Measurements from ENCODE around the gene URB1.
"Not testable (repeated sequence)": the region's sequence is repeated elsewhere in the genome, so short reads cannot be mapped to it uniquely, and the experiment has no call there.

The URB1 gene

DNA sequence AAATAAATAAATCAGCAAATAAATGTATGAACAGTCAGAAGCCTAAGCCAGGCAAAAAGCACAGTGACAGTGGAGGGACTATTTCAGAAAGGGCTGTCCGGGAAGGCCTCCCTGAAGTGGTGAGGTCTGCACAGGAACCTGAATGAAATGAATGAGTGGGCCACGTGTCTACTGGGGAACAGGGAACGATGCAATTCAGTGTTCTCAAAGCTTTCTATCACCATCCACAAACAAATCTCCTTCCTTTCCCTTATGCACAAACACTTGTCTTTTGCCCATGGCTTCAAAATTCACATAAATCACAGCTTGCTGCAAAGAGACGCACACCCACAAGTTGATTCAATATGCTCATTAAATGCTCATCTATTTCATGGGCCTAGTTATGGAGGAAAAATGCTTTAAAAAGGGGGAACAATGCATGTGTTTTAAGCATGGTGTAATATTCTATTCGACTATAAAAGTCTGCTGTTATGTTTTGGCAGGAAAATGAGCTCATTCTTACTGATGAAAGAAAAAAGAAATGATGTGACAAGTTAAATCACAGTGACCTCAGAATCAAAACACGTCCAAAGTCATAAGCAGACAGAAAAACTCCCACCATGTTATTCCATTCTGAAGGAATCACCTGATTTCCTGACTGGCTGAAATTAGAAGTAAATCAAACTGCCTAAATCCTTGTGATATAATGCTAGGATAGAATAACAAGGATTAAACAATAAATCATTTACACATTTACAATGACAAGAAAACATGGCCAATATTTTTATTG is 21.6 kb downstream of the URB1 start:
- DNase-seq (ENCODE audit: low read depth in 2 of 2) = no peak

DNA sequence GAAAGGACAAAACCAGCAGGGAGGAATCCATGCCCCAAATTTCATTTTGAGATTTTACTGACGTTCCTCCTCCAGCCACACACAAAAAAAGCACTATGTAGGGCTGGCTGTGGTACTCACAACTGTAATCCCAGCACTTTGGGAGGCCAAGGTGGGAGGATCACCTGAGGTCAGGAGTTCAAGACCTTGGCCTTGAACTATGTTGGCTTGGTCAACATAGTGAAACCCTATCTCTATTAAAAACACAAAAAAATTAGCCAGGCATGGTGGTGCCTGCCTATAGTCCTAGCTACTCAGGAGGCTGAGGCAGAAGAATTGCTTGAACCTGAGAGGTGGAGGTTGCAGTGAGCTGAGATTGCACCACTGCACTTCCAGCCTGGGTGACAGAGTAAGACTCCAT is 23.9 kb downstream of the URB1 start:
- not testable (repeated sequence) for DNase-seq (ENCODE audit: low read depth in 2 of 2)

DNA sequence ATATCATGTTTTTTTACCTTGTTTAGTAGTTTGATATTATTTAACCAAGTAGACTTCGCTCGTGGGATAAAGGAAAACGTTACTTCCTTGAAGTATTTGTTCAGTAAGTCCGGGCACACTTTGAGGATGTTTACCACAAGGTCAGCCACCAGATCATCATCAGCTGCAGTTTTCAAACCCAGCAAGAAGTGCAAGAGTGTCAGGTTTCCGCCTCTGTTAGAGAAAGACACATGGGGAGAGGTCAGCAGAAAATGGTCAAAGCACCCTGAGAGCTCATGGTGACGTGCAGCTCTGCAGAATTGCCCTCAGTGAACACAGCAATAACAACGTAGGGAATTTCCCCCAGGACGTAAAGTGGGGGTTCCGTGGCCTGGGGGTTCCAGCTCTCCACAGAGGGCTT is 24.4 kb downstream of the URB1 start:
- no peak for DNase-seq (ENCODE audit: low read depth in 2 of 2)

DNA sequence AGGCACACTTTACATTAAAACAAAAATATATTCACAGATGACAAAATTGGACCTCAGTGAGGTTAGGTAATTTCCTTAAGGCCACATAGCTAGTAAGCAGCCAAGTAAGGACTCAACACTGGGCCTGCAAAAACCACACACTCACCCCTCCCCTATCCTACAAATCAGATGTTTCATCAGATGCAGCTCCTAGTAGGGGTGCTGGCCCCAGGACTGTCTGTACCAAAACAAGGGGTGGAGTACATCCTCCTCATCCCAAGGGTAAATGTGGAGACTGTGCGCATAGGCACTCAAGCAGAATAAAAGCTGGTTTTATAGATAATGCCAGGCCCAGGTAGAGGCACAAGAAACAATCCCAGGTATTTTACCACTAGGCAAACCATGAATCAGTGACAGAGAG is 25.7 kb downstream of the URB1 start:
- DNase-seq (ENCODE audit: low read depth in 2 of 2) = no peak

DNA sequence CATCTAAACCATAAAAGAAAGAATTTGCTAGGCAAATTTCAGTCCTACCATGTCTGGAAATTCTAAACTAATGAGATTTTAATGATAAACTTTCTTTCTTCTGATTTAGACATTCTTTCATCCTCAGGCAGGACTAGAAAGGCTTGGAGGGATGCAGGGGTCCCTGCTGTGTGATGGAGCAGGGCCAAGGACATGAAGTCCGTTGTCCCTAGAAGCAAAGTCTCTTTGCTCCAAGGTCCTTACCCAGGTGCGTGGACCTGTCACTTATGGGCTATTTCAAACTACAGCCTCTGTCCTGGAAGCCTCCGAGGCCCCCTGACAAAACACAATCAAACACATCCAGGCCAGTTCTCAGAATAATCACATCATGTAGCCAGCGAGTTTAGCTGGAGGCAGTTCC is 26.6 kb downstream of the URB1 start:
- no peak for DNase-seq (ENCODE audit: low read depth in 2 of 2)

DNA sequence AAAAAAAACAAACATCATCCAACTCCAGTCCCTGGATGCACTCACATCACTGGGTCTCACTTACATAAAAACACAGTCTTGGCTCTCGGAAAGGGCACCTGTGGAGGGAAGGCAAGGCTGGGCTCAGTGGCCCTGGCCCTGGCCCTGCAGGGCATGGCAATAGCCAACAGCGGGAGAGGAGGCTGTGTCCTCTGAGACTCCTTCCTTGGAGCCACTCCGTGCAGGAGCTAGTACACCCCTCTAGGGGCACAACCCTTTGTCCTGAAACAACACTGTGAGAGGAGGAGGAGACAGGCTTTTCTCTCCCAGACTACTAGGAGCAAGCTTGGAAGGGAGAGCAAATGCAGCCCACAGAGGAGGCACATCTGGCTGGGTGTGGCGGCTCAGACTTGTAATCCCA is 28.0 kb downstream of the URB1 start:
- no peak for DNase-seq (ENCODE audit: low read depth in 2 of 2)

DNA sequence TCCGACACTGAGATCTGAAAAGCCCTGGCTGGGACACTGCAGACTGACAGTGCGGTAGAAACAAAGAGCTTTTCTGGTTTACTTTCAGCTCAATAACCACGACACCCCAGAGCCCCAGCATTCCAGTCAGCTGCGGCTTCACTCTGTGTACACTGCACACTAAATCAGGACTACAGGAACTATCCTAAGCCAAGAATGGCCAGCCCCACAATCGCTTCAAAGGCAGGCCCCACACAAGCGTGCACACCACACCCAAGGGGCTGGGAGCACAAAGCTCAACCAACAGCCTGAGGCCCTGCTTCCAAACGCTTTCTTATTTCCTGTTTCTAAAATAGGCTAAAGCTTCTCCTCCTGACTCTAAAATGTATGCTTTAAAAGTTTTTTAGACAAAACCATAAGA is 28.4 kb downstream of the URB1 start:
- DNase-seq (ENCODE audit: low read depth in 2 of 2) = no peak

DNA sequence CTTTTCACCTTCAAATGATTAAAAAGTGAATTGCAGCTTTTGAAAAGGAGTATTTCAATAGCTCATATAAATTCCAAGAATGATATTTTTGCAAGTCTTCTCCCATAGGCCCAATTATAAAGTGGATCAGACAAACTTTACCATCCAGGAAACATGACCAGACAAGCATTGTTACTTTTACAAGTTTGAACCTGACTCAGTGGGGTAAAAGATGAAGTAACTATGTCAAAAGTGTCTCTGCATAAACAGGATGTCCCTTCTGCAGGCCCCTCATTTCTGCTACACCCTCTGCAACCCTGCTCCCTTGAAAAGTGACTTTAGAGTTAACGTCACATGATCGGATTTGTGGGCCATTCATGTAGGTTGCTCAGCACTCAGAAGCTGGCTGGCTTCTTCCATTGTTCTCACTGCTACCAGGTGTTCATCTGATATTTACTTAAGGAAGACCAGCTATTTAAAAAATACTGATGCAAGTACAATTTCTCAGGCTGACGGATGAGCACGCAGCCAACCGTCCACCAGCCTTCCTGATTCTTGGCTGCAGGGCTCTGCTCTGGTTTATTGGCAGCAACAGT is 32.3 kb downstream of the URB1 start:
- no peak for DNase-seq (ENCODE audit: low read depth in 2 of 2)

DNA sequence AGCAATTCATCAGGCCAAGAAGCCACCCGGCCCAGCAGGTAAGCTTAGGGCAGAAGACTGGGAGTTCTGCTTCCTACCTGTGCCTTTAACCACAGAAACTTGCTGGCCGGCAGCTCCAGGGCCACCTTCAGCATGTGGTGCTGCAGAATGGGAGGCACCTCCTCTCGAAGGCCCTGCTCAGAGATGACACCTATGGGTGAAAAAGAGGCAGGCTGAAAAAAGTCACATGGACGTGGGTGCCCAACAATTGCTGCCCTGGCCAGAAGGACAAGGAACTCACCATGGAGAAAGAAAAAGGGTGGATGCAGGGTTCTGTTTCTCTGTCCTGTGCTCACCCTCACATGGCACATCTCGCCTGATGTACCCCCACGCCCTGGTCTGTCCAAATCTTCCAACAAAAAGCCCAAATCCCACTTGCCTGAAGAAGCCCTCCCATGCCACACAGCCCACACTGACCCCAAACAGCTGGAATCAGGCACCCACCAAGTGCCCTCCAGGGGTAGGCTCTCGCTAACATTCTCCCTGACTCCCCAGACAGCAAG is 33.0 kb downstream of the URB1 start:
- no peak for DNase-seq (ENCODE audit: low read depth in 2 of 2)

DNA sequence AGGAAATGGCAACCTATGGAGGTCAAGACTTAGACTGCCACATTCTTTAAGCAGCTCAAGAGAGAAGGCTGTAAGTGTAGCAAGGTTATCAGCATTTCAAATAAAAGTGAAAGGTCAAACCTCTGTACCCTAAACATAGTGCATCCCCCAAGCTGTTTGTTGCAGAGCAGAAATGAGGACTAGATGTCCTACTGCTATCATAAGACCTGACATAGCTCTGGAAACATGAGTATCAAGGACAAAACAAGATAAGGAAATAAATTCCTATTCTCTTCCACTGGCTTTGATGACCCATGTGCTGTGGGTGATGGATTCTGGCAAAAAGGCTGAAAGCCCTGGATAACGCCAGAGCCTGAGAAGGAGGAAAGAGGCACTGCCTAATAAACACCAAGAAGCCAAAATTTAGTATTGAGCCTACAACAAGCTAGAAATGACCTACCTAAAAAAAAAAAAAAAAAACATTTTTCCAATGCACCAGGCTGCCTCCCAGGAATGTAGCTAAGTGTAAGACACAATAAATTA is 35.9 kb downstream of the URB1 start:
- DNase-seq (ENCODE audit: low read depth in 2 of 2) = no peak

DNA sequence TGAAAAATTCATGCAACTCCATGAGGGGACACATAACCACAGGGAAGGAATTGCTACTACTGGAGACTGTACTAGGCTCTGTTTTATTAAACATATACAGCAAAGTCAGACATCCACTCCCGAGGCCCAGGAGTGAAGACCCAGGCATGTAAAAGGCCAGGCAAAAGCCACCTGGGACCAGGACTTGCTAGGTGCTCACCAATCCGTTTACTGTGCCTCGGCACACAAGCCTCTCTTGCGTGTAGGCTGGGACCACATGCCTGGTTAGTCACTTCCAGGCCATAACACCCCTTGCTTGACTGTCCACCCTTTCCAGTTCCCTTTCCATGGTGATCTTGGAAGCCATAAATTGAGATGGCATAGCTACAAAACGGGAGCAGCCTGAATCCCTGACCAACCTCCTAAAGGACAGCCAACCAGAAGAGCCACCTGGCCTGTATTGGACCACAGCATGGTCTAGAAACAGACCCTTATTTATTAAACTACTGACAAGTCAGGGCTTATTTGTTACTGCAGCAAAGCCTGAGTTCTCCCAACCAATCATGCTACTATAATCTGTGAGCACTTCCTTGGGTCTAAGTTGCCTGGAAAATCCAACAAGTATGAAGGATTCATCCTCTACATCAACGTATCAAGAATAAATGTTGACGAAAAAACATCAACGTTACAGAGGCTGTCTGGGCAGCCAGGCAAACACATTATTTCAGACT is 39.7 kb downstream of the URB1 start:
- no peak for DNase-seq (ENCODE audit: low read depth in 2 of 2)

DNA sequence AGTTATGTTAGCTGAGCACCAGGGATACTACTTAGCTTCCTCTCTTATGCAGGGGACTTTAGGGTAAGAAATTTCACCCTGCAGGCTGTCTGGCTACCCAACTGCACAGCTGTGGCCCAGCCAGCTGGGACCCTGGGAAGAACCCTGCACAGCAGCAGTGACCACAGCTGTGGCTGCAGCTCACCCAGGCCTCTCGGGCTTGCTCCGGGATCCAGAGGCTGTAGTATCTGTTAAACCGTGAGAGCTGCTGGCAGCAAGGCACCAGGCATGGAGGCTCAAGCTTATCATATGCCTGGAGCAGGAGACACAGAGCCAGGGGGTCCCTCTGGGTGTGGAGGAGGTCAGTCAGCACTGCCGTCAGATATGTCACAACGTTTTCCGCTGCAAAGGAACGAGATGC is 40.3 kb downstream of the URB1 start:
- DNase-seq (ENCODE audit: low read depth in 2 of 2) = no peak

DNA sequence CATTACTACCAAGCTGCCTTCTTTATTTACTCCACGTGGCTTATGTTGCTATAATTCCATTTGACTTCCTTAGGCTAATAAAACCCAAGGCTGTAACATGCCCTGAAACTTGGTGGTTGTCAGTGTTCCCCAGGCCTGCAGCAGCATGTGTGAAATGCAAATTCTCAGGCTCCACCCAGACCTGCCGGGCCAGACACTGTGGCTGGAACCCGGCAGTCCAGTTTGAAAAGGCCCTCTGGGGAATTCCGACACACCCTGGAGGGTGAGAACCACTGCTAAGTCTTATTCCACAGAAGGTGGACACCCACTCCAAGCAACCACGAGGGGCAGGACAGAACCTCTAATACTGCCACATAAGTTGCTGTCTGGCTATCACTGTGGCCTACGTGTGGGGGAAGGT is 41.4 kb downstream of the URB1 start:
- DNase-seq (ENCODE audit: low read depth in 2 of 2) = no peak

DNA sequence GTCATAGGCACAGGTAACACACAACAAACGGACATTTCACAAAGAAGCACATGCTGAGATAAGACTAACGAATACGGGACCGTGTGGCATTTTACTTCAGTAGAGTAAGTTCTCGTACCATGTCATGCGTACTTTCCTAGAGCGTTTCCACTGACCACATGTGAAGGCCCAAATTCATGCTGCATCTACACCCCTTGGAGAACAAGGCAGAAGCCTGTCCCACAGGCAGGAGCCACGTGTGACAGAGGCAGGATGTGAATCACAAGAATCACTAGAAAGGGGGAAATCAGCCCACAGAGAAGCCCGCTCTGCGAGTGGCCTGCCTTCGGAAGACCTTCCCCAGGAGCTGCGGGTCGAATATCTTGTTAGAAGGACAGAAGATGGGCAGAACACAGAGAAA is 41.8 kb downstream of the URB1 start:
- DNase-seq (ENCODE audit: low read depth in 2 of 2) = no peak

DNA sequence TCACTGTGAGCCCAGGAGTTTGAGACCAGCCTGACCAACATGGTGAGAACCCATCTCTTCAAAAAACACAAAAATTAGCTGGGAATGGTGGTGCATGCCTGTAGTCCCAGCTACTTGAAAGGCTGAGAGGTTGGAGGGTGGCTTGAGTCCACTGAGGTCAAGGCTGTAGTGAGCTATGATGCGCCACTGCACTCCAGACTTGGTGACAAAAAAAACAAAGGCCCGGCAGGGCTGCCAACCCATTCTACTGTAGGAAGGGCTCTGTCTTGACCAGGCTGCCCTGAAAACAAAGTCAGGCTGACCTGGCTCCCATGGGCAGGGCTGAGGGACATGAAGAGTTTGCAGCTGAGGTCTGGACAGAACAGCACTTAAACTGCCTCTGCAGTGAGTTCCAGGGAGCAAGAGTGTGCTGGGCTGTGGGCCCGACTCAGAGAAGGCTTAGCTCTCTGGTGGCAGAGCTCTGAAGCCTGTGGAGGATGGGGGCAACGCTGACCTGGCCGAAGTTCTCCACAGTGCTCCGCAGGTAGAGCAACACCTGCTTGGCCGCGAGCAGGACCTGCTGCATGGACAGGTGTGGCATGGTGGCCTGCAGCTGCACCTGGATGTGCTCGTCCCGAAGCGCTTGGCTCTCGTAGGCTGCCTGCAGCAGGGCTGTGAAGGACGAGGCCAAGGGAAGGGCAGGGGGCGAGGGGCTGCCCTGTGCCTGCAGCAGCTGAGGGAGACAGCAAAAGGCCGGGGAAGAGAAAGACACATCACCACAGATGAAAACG is 42.4 kb downstream of the URB1 start:
- DNase-seq (ENCODE audit: low read depth in 2 of 2) = no peak

DNA sequence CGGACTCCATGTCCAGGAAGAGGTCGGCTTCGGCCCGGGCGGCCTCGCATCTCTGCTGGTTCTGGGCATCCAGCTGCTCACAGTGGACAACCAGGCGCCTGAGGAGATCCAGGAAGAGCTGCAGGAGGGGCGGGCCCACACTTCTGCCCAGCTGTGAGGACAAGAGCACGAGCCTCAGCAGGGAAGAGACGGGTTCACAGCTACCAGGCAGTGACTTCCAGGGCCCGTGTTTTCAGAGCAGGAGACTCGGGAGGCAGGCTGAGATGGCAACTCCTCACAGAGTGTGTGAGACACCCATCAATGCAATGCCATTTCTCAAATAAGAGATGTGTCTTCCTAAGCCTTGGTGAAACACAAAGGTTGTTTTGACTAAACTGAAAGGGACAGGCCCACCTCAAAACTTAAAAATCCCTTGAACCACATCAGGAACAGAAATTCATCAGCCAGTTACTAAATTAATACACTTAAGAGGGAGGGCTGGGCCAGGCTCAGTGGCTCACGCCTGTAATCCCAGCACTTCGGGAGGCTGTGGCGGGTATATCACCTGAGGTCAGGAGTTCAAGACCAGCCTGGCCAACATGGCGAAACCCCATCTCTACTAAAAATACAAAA is 43.4 kb downstream of the URB1 start:
- DNase-seq (ENCODE audit: low read depth in 2 of 2) = no peak

DNA sequence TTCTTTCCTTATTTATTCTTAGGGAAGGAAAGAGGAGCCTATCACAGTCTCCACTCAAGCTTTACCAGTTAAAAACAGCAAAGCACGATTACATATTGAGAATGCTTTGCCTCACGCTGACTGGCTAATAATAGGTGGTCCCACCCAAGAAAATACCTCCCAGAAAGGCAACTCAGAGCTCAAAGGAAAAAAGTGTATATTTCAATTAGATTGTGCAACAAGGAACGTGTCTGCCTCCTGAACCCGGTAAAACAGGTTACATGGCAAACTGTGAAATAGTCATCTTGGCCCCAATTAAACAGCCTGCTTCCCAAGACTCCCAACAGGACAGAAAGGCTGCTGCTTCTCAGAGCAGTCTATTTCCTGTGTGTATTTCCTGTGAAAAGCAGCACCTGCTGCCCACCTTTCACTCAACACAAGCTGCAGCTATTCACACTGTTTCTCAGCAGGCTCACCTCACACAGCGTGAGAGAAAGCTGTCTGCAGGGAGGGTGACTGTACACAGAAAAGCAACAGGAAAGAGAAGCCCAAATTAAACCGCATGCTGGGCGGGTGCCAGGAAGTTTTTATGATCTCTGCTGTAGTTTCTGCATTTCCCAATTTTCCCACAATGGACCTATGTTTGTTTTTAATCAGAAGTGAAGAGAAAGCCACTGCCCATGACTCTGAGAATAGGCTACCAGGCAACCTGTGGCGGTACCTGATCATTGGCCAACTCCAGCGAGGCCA is 44.0 kb downstream of the URB1 start:
- DNase-seq (ENCODE audit: low read depth in 2 of 2) = no peak

DNA sequence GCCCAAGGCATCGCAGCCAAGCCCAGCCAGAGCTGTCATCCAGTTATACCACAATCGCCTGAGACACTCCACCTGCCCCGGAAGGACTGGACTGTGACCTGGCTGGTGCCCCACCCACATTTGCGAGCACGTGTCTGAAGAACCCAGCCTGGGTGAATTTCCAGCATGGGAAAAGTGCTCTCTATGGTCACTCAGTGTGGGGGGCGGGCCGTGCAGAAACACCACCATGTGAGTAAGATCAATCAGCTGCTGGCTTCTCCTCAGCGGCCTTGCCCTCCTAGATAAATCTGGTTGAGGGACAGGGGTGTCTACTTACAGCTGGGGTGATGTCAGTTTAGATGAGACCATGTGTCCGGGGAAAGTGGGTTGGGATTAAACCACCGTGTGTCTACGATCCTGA is 44.8 kb downstream of the URB1 start:
- no peak for DNase-seq (ENCODE audit: low read depth in 2 of 2)

DNA sequence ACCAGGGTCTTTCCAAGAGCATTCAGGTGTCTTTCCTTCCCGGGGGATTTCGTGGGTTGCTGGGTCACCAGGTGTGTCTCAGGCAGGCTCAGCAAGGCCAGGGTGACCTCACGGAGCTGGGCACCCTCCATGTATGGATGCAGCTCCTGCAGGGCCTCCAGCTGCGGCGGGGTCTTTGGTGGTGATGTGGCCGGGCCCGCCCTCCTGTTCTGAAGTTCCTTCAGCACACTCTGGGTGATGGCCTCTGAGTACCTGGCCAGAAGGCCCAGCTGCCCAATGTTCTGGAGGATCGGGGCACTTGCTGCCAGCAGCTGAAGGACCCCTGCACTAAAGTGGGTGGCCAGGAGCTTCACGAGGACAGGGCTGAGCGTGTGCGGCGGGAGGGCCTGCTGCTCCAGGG is 45.5 kb downstream of the URB1 start:
- DNase-seq (ENCODE audit: low read depth in 2 of 2) = no peak

DNA sequence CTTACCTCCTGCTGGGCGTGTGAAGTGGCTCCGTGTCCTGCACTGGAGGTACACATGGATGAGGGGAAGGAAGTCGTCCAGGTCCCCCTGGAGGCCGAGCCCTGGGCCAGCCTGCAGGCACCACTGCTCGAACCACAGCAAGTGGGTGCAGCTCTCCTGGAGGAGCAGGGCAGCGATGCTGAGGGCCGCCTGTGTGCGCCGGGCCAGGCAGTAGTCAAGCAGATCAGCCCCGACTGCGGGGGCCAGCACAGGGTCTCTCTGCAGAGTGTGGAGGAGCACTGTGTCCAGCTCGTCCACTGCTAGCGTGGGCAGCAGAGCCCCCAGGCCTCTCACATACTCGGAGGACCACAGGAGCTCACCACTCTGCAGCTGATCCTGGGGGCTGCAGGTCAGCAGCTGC is 45.9 kb downstream of the URB1 start:
- DNase-seq (ENCODE audit: low read depth in 2 of 2) = no peak

Measured in stimulated activated CD8-positive, alpha-beta memory T cell treated with anti-CD3 and anti-CD28 coated beads, Interleukin-2, amount 100 ng/mL, for 1 hour (primary cell).